ENCODE results near the gene PSMD1. TPM values are rescaled to one million over a fixed set of nuclear protein-coding genes. Genes with fewer than 3 reads are reported as not detected.

The PSMD1 gene
- total and polyA plus RNA-seq, 2 of the 8 experiments (the other 6 are each of a cell fraction or from before 2014, with no cell fraction given), result 179 to 272 TPM

DNA sequence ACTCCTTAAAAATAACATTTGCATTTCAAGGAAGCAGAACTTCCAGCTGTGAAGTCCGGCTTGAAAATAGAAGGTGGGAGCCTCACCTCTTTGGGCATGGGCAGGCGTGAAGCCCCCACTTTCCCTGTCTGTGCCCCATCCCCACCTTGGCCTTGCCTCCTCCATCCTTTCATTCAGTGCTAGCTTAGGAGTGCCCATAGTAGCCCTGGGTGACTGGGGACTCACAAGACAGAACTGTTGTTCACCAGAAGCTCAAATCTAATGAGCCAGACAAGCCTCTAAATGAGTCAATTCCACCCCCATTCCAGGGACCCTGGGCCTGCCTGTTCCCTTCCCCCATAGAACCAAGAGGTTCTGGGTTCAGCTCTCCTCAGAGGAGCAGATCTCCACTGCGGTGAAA lies 40.7 kb upstream of the PSMD1 start:
- 67% methylated on average over 3 of the region's 3 CpGs; no CpG with 5 or more reads in 1 of the 2 experiments for WGBS, 2 experiments (ENCODE audit: extremely low coverage in 1 of 2, insufficient coverage in 1 of 2, insufficient read length in 1 of 2, insufficient replicate concordance in 2 of 2, low coverage in 1 of 2, low lambda C conversion rate in 2 of 2, missing lambda C conversion rate in 1 of 2)
- H3K79me2 ChIP-seq (ENCODE audit: control insufficient read depth in 1 of 2, insufficient read depth in 2 of 2, low read length in 2 of 2), result no peaks in the 10 kb centered on the region
- H3K18ac ChIP-seq (ENCODE audit: extremely low read depth, low read length), result no peak overlapping the region
- no peaks in the 10 kb centered on the region for H3K79me1 ChIP-seq (ENCODE audit: low read depth, low read length)
- no peak overlapping the region; the same call in 1 of the 2 replicates for H2BK20ac ChIP-seq (ENCODE audit: low read length)
- no peak overlapping the region for H4K91ac ChIP-seq (replicated peaks; ENCODE audit: insufficient read length, low read length)
- H4K5ac ChIP-seq (ENCODE audit: insufficient read length, low read depth, low read length), result no peak overlapping the region
- H3K9me3 ChIP-seq (ENCODE audit: insufficient read depth in 2 of 2, low read depth in 1 of 2, low read length in 1 of 2), result no peaks in the 10 kb centered on the region
- no peaks in the 10 kb centered on the region for H3K36me3 ChIP-seq (ENCODE audit: control insufficient read depth in 2 of 4, insufficient read depth in 4 of 4, low read length in 3 of 4)
- no peak overlapping the region for H2BK120ac ChIP-seq (replicated peaks; ENCODE audit: low read depth, low read length)
- peak overlapping the region; percentile 11; the same call in 1 of the 2 replicates for H2AFZ ChIP-seq (ENCODE audit: low read length)
- H3K23ac ChIP-seq (ENCODE audit: insufficient read length), result no peak overlapping the region
- peak overlapping the region; percentile 4 to 20; a peak in 2 of 4 replicates for H3K4me2 ChIP-seq (ENCODE audit: insufficient read depth in 1 of 2, low read depth in 2 of 2, low read length in 2 of 2)
- no peak for DNase-seq (ENCODE audit: low read depth in 1 of 2, low spot score in 2 of 2)
- H3K4ac ChIP-seq (replicated peaks; ENCODE audit: insufficient read length, low read depth, low read length), result no peak overlapping the region
- no peak overlapping the region for H3K56ac ChIP-seq (replicated peaks; ENCODE audit: insufficient read length, low read depth, low read length)
- no peak overlapping the region for H3K9ac ChIP-seq (replicated peaks in 1 of 4; ENCODE audit: extremely low read depth in 1 of 4, low read depth in 3 of 4, low read length in 3 of 4)
- FAIRE-seq, result no peak
- no peak overlapping the region for H2BK12ac ChIP-seq (ENCODE audit: low read depth, low read length)
- H2AK5ac ChIP-seq (ENCODE audit: low read depth, low read length), result no peak overlapping the region
- H3K4me1 ChIP-seq (replicated peaks in 1 of 4; ENCODE audit: control insufficient read depth in 3 of 4, insufficient read depth in 4 of 4, low read length in 3 of 4), result peaks cover 0 to 8% (median 5%) of the 10 kb centered on the region in 4 experiments; a peak in 5 of 7 replicates
- ChIA-PET POLR2A (ENCODE audit: partially characterized antibody) (interaction anchor here (1.4 to 1.6 kb wide), 2 partner anchors 15 to 21 kb away, joined by 3 read pairs; partner anchors contain the start of gene C2orf72), CTCF (ENCODE audit: partially characterized antibody) (interaction anchor here (0.8 to 2.2 kb wide), 8 partner anchors 11 to 398 kb away, joined by 3 to 9 read pairs (median 3); no protein-coding TSS in a partner anchor)
- H3K27ac ChIP-seq (ENCODE audit: low read depth, low read length), result no peak overlapping the region
- no peak overlapping the region for H3K4me3 ChIP-seq (ENCODE audit: extremely low read depth in 1 of 4, insufficient read depth in 2 of 4, low read depth in 3 of 4, low read length in 4 of 4)
- no peaks in the 10 kb centered on the region for H4K20me1 ChIP-seq (replicated peaks in 1 of 2; ENCODE audit: control insufficient read depth in 1 of 2, insufficient read depth in 2 of 2, low read length in 2 of 2)
- no peak overlapping the region for H4K8ac ChIP-seq (ENCODE audit: extremely low read depth, insufficient read depth, low read length)
- no peaks in the 10 kb centered on the region; a peak in 2 of 7 replicates for H3K27me3 ChIP-seq (replicated peaks in 1 of 4; ENCODE audit: control insufficient read depth in 3 of 4, extremely low read depth in 1 of 4, insufficient read depth in 3 of 4, low read length in 3 of 4)
- H3K23me2 ChIP-seq (ENCODE audit: low read depth, low read length), result 0 out of 2 replicates have a peak, but pooled peaks cover 3% of the 10 kb centered on the region
- no peak overlapping the region for H2BK15ac ChIP-seq (ENCODE audit: low read length)
- no peak overlapping the region for H2BK5ac ChIP-seq (ENCODE audit: low read depth, low read length)
- no peak overlapping the region for H3K14ac ChIP-seq (ENCODE audit: insufficient read length)
- TF ChIP-seq EZH2 (IDR thresholded peaks at IDR 0.05; ENCODE audit: low read depth, low read length, severe bottlenecking), result no peak
- TF ChIP-seq CHD2 (IDR thresholded peaks at IDR 0.05; ENCODE audit: low read length), result no peak
- no peak for TF ChIP-seq CHD1 (IDR thresholded peaks at IDR 0.05; ENCODE audit: low read depth, low read length)
- no peak for TF ChIP-seq RFX5 (IDR thresholded peaks at IDR 0.05; ENCODE audit: borderline replicate concordance, low read depth, low read length)
- TF ChIP-seq, protein P1, sequence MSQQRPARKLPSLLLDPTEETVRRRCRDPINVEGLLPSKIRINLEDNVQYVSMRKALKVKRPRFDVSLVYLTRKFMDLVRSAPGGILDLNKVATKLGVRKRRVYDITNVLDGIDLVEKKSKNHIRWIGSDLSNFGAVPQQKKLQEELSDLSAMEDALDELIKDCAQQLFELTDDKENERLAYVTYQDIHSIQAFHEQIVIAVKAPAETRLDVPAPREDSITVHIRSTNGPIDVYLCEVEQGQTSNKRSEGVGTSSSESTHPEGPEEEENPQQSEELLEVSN (IDR thresholded peaks at IDR 0.05), result no peak
- TF ChIP-seq SRF (IDR thresholded peaks at IDR 0.05; ENCODE audit: low read depth, low read length), result no peak
- no peak for TF ChIP-seq RBBP5 (IDR thresholded peaks at IDR 0.05; ENCODE audit: borderline replicate concordance, low read depth, low read length)
- no peak for TF ChIP-seq POLR2A (IDR thresholded peaks at IDR 0.05; ENCODE audit: control extremely low read depth in 1 of 2, low read depth in 2 of 2, low read length in 2 of 2)
- no peak for TF ChIP-seq RNF2 (IDR thresholded peaks at IDR 0.05; ENCODE audit: borderline replicate concordance, low read depth, low read length, missing control alignments, poor library complexity, severe bottlenecking)
- no peak for TF ChIP-seq BCL11A (IDR thresholded peaks at IDR 0.05; ENCODE audit: low read depth in 2 of 2, low read length in 2 of 2)
- TF ChIP-seq JUND (IDR thresholded peaks at IDR 0.05; ENCODE audit: low read length), result no peak
- no peak for TF ChIP-seq SP2 (IDR thresholded peaks at IDR 0.05; ENCODE audit: low read length)
- no peak for TF ChIP-seq SIN3A (conservative IDR thresholded peaks at IDR 0.05 in 1 of 2, IDR thresholded peaks at IDR 0.05 in 1 of 2; ENCODE audit: low read depth in 1 of 2, low read length in 2 of 2)
